CD4-positive, alpha-beta T cell treated with Interleukin-6 for 4 hours (primary cell): ENCODE measurements around the gene CCDC149.

ENCODE experiments used
- DNase-seq: peaks from one replicate; pipeline ENCODE4 v3.0.0-alpha.2; 2020; ENCODE audit warnings: mixed read lengths

CCDC149 gene

DNA sequence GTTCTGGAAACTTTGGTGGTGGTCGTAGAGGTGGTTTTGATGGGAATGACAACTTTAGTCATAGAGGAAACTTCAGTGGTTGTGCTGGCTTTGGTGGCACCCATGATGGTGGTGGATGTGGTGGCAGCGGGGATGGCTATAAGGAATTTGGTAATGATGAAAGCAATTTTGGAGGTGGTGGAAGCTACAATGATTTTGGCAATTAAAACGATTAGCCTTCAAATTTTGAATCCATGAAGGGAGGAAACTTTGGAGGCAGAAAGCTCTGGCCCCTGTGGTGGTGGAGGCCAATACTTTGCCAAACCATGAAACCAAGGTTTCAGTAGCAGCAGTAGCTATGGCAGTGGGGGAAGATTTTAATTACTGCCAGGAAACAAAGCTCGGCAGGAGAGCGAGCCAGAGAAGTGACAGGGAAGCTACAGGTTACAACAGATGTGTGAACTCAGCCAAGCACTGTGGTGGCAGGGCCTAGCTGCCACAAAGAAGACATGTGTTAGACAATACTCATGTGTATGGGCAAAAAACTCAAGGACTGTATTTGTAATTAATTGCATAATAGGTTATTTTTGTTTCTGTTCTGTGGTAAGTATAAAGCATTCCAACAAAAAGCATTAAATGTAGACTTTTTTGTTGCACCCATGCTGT is 140.7 kb downstream of the CCDC149 start:
- DNase-seq: no peak

DNA sequence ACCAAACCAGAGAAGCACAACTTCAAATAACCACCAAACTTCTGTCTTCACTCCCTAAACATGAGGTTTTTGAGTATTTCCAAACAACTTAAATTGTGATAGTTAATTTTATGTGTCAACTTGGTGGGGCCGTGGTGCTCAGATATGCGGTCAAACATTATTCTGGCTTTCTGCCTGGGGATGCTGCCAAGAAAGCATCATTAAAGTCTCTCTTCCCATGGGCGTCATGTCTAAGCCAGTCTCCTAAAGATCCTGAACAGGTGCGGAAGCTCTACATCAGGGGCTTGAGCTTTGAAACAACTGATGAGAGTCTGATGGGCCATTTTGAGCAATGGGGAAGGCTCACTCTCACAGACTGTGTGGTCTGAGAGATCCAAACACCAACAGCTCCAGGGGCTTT is 141.6 kb downstream of the CCDC149 start:
- no peak for DNase-seq

DNA sequence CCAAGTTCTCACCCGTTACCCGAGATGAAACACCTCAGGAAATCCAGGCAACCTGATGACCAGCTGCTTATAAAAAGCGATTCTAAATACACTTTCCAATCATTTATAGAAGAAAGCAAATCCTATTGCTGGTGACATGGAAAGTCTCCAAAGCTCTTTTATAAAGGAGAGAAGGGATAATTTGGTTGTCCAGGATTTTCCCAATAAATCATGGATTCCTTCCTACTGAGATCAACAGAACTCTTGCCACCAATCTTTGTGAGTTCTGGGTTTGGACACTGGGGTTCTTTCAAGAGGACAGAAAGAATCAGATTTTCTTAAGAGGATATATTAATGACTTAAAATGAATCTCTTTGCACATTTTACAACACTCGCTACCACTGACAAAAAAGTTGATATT is 142.2 kb downstream of the CCDC149 start:
- no peak for DNase-seq

DNA sequence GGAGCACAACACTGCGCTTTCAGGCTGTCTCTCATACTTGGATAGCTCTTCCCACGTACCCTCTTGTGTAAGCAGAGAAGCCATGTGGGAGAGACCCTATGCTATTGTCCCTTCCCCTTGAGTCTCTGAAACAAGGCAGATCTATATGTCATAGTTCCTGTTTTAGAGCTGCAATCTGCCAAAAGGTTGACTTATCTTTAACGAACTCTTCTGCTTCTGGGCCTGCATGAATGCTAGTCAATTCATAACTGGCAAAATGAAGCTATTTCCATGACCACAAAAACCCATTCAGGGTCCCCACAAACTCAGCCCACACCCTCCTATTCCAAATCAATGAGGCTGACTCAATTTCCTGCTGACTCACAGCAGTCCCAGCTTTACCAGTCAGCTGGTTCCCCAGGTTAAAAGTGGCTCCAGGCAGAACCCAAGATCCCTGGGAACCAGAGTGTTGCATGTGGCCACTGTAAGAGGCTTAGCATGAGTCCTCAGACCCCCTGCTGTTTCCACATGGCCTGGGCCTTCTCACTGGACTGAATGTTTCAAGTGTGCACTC is 142.7 kb downstream of the CCDC149 start:
- no peak for DNase-seq

DNA sequence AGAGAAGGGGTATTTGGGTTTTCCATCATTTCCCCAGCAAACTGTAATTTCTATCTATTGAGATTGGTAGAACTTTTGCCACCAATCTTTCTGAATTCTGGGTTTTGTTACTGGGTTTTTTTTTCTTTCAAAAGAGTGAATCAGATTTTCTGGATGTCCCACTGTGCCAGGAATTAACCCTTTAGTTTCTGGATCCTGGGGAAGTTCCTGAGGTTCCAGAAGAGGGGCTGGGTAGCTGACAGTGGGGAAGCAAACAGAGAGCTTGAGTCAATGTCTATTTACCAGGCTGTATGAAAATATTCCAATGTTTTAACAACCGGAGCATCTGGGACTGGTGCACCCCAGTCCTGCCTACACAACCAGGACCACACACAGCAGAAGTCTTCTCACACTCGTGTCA is 143.3 kb downstream of the CCDC149 start:
- DNase-seq: no peak

DNA sequence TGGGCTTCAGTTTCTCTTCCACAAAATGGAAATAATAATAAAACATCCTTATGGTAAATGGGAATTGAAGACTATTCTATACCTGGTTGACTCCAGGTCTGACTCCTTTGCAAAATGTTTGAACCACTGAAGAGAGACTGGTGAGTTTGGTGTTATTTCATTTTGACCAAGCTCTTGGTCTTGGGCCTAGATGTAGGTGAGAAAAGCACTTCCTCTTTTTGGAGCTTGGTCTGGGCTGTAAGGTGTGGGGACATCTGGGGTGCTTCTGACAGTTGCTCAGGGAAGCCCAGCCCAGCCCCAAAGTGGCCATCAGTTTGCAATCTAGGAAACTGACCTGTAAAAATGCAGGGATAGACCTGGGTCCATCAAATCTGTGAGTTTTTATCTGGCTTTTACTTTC is 144.2 kb downstream of the CCDC149 start:
- DNase-seq: no peak

DNA sequence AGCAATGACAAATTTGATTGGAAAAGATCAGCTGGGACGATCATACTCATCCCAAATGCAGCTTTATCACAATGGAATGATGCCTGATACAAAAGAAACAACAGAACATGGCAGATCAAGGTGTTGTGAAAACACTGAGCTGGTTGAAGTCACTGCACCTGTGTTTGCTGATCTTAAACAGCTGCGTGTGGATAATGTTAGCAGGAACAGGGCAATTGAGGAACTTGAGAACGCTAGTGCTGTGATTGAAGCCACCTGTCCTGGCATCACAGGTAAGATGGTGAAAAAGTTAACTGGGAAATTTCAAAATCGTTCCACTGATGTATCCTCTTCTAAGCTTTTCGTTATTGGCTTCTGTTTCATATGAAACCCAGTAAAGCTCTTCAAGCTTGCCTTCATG is 144.8 kb downstream of the CCDC149 start:
- no peak for DNase-seq

DNA sequence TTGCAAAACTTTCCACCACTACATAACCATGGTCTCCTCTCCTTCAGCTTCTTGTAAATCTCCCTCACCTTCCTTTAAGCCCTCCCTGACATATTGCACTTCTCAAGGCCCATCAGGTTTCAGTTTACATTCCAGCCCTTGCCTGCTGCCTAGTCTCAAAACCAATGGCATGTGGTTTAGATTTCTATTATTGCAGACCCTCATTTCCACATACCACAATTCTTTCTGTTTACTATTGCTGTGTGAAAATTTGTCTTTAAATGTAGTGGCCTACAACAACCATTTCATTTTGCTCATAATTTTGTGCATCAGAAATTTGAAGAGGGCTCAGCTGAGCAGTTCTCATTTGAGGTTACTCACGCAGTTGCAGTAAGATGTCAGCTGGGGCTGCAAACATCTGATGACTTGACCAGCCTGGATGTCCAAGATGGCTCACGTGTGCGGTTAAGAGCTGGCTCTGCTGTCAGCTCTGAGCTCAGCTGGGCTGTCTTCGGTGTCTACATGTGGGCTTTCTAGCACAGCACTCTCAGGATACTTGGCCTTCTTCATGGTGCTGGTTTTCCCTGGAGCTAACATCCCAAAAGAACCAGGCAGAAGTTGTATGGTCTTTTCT is 147.4 kb downstream of the CCDC149 start:
- no peak for DNase-seq

DNA sequence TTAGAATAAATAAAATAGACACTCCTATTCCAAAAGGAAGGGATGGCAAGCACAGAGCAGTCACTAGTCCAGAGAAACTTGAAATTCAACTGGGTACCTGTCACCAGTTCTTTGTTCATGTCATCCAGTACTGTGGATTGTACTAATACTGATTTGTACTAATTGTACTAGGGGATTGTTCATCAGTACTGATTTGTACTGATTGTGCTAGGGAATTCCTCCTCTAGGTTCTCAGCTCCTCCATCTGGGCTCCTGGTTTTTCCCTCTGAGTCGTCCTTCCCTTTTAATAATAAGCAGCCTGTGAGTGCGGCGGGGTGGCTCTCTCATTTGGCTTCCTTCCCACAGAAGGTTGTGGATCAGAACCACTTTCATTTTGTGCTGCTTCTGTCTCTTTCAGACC is 148.5 kb downstream of the CCDC149 start:
- no peak for DNase-seq

DNA sequence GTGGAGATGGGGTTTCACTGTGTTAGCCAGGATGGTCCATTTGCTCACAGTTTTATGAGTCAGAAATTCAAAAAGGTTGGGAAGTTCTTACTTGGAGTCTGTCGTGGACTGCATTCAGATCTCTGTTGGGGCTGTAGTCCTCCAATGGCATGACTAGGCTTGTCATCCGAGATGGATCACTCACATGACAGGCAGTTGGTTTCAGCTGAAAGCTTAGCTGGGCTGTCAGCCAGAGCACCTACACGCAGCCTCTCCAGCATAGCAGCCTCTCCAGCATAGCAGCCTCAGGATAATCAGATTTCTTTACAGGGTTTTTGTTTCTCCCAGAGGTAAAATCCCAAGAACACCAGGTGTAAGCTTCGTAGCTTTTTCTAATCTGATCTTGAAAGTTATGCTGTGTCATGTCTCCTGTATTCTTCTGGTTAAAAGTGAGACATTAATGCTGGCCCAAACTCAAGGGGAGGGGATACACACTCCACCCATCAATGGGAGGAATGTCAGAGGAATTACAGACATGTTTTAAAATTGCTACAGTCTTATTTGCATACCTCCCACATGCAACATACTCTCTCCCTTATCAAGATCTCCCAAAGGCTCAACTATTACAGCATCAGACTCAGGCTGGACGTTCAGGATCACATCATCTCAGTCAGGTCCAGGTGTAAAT is 149.1 kb downstream of the CCDC149 start:
- no peak for DNase-seq
